TTC549 (cell line): Measurements from ENCODE around the gene RGS7BP.

ENCODE experiments used
- FAIRE-seq: peaks from 2 replicates; lab custom pipeline; 2012; peaks lifted over from hg19 to GRCh38; lab: Jason Lieb, UNC

RGS7BP gene

GRCh38 chr5:64505769-64506566 is at the start of gene RGS7BP:
Gene RGS7BP, plus strand, starts transcription at chr5:64506015. Its CDS starts 610 bp downstream, at chr5:64506625.
- FAIRE-seq = no peak

- no peak for FAIRE-seq
Observed at GRCh38 chr5:64457846-64458245, 48.0 kb upstream of the RGS7BP start.

GRCh38 chr5:64458948-64459347 is 46.9 kb upstream of the RGS7BP start:
- FAIRE-seq = no peak

GRCh38 chr5:64462391-64462790 is 43.4 kb upstream of the RGS7BP start:
- FAIRE-seq = no peak

- FAIRE-seq = no peak
Observed at GRCh38 chr5:64486163-64486562, 19.7 kb upstream of the RGS7BP start.

GRCh38 chr5:64487283-64487682 is 18.5 kb upstream of the RGS7BP start:
- FAIRE-seq = no peak

GRCh38 chr5:64489857-64490256 is 16.0 kb upstream of the RGS7BP start:
- FAIRE-seq = no peak

- no peak for FAIRE-seq
Observed at GRCh38 chr5:64497386-64497785, 8.4 kb upstream of the RGS7BP start.

- FAIRE-seq = no peak
Observed at GRCh38 chr5:64502196-64502595, 3.6 kb upstream of the RGS7BP start.

GRCh38 chr5:64506567-64507263 is 900 bp downstream of the RGS7BP start:
- no peak for FAIRE-seq

- FAIRE-seq = no peak
Observed at GRCh38 chr5:64507264-64507605, 1.4 kb downstream of the RGS7BP start.

GRCh38 chr5:64509828-64510227 is 4.0 kb downstream of the RGS7BP start:
- FAIRE-seq = no peak

GRCh38 chr5:64513492-64513891 is 7.7 kb downstream of the RGS7BP start:
- no peak for FAIRE-seq

GRCh38 chr5:64514612-64515011 is 8.8 kb downstream of the RGS7BP start:
- no peak for FAIRE-seq

GRCh38 chr5:64516216-64516615 is 10.4 kb downstream of the RGS7BP start:
- no peak for FAIRE-seq

GRCh38 chr5:64518793-64519192 is 13.0 kb downstream of the RGS7BP start:
- no peak for FAIRE-seq

GRCh38 chr5:64519263-64519662 is 13.4 kb downstream of the RGS7BP start:
- no peak for FAIRE-seq

- FAIRE-seq = no peak
Observed at GRCh38 chr5:64526734-64527439, 21.1 kb downstream of the RGS7BP start.

- FAIRE-seq = no peak
Observed at GRCh38 chr5:64530076-64530475, 24.3 kb downstream of the RGS7BP start.

GRCh38 chr5:64532212-64532611 is 26.4 kb downstream of the RGS7BP start:
- no peak for FAIRE-seq

GRCh38 chr5:64532657-64533056 is 26.8 kb downstream of the RGS7BP start:
- no peak for FAIRE-seq

- FAIRE-seq = no peak
Observed at GRCh38 chr5:64534033-64534432, 28.2 kb downstream of the RGS7BP start.

GRCh38 chr5:64557911-64558310 is 52.1 kb downstream of the RGS7BP start:
- FAIRE-seq = no peak
